ENCODE results near the gene CORIN.

CORIN gene

DNA sequence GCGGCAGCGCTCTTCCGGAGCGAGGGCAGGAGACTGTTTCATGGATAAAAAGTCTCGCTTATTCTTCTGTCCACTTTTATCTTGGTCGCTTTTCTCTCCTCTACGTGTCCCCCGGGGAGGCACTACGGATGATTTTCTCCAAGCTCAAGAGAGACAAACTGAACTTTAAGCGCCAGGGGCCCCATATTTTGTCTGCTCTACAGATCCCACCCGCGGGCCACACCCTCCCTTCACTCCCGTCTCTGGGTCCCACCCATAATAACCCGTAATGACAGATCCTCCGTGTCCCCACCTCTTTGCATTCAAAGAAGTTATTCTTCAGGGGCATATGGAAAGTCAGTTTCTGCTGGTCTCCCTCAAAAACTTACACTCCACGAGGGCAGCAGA is at the start of gene CORIN:
TSS of gene CORIN (minus strand) at position 160 of the 387 bp plus-strand sequence. CDS start at position 42, 118 bp downstream.
- peaks cover 8% of the 10 kb centered on the region for H3K4me1 ChIP-seq (ENCODE audit: low read length)
- peak within 1 kb of the TSS; percentile 93 for H3K4me2 ChIP-seq (ENCODE audit: low read depth, low read length)
- no peaks in the 10 kb centered on the region for H3K79me2 ChIP-seq (ENCODE audit: low read length)
- DNase-seq: no peak
- peak within 1 kb of the TSS; percentile 65 for H3K4me3 ChIP-seq (ENCODE audit: low read length)
- peak within 1 kb of the TSS; percentile 16; the same call in 1 of the 2 replicates for H3K9ac ChIP-seq (ENCODE audit: low read length)
- H4K20me1 ChIP-seq (ENCODE audit: insufficient read depth, low read length): no peaks in the 10 kb centered on the region
- 0 out of 2 replicates have a peak, but pooled peaks cover 5% of the 10 kb centered on the region for H3K27me3 ChIP-seq (replicated peaks; ENCODE audit: insufficient read depth, low read length)
- H3K36me3 ChIP-seq (replicated peaks; ENCODE audit: insufficient read depth, low read length): no peaks in the 10 kb centered on the region
- no peak within 1 kb of the TSS for H3K27ac ChIP-seq (ENCODE audit: low read length)
- H3K9me2 ChIP-seq (replicated peaks; ENCODE audit: insufficient read depth, low read length): no peaks in the 10 kb centered on the region
- no peaks in the 10 kb centered on the region for H3K9me3 ChIP-seq (replicated peaks; ENCODE audit: insufficient read depth, low read length)
- H3F3A ChIP-seq (ENCODE audit: insufficient read depth, low read length): no peaks in the 10 kb centered on the region
- TF ChIP-seq EZH2 (optimal IDR thresholded peaks at IDR 0.05; ENCODE audit: low read depth, low read length) (no peak), EZH2phosphoT487 (IDR thresholded peaks at IDR 0.05; ENCODE audit: low read length) (no peak)
- TF ChIP-seq, protein P1, sequence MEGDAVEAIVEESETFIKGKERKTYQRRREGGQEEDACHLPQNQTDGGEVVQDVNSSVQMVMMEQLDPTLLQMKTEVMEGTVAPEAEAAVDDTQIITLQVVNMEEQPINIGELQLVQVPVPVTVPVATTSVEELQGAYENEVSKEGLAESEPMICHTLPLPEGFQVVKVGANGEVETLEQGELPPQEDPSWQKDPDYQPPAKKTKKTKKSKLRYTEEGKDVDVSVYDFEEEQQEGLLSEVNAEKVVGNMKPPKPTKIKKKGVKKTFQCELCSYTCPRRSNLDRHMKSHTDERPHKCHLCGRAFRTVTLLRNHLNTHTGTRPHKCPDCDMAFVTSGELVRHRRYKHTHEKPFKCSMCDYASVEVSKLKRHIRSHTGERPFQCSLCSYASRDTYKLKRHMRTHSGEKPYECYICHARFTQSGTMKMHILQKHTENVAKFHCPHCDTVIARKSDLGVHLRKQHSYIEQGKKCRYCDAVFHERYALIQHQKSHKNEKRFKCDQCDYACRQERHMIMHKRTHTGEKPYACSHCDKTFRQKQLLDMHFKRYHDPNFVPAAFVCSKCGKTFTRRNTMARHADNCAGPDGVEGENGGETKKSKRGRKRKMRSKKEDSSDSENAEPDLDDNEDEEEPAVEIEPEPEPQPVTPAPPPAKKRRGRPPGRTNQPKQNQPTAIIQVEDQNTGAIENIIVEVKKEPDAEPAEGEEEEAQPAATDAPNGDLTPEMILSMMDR (IDR thresholded peaks at IDR 0.05; ENCODE audit: low read length): no peak
- peak within 1 kb of the TSS; percentile 79 for H2AFZ ChIP-seq (ENCODE audit: low read length)

GRCh38 chr4:47882228-47882627 is 44.4 kb upstream of the CORIN start:
- Histone ChIP-seq H3K9ac (ENCODE audit: low read length) (no peak overlapping the region), H2AFZ (ENCODE audit: low read length) (no peak overlapping the region), H4K20me1 (ENCODE audit: insufficient read depth, low read length) (no peaks in the 10 kb centered on the region), H3K36me3 (replicated peaks; ENCODE audit: insufficient read depth, low read length) (no peaks in the 10 kb centered on the region; the same call in 1 of the 2 replicates), H3K27ac (ENCODE audit: low read length) (no peak overlapping the region), H3K4me3 (ENCODE audit: low read length) (no peak overlapping the region), H3F3A (ENCODE audit: insufficient read depth, low read length) (no peaks in the 10 kb centered on the region), H3K9me3 (replicated peaks; ENCODE audit: insufficient read depth, low read length) (no peaks in the 10 kb centered on the region), H3K4me1 (ENCODE audit: low read length) (no peaks in the 10 kb centered on the region), H3K27me3 (replicated peaks; ENCODE audit: insufficient read depth, low read length) (no peaks in the 10 kb centered on the region), H3K9me2 (replicated peaks; ENCODE audit: insufficient read depth, low read length) (no peaks in the 10 kb centered on the region), H3K4me2 (ENCODE audit: low read depth, low read length) (no peak overlapping the region), H3K79me2 (ENCODE audit: low read length) (no peaks in the 10 kb centered on the region)
- no peak for TF ChIP-seq EZH2 (optimal IDR thresholded peaks at IDR 0.05; ENCODE audit: low read depth, low read length)
- no peak for TF ChIP-seq EZH2phosphoT487 (IDR thresholded peaks at IDR 0.05; ENCODE audit: low read length)
- TF ChIP-seq, protein P1 (IDR thresholded peaks at IDR 0.05; ENCODE audit: low read length): no peak
- no peak for DNase-seq

DNA sequence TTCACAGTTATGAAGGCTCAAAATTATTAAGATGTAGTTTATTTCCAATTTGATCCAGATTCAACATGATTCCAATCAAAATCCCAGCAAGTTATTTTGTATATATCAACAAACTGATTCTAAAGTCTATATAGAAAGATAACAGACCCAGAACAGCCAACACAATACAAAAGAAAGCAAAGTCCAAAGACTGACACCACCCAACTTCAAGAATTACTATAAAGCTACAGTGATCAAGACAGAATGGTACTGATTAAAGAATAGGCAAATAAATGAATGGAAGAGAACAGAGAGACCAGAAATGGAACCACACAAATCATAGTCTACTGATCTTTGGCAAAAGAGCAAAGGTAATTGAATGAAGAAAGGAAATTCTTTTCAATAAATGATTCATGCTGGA is 41.6 kb upstream of the CORIN start:
- Histone ChIP-seq H3K36me3 (replicated peaks; ENCODE audit: insufficient read depth, low read length) (peaks cover 4% of the 10 kb centered on the region; the same call in 1 of the 2 replicates), H4K20me1 (ENCODE audit: insufficient read depth, low read length) (no peaks in the 10 kb centered on the region), H3K4me1 (ENCODE audit: low read length) (no peaks in the 10 kb centered on the region), H3K79me2 (ENCODE audit: low read length) (no peaks in the 10 kb centered on the region), H2AFZ (ENCODE audit: low read length) (no peak overlapping the region), H3K27me3 (replicated peaks; ENCODE audit: insufficient read depth, low read length) (no peaks in the 10 kb centered on the region), H3F3A (ENCODE audit: insufficient read depth, low read length) (no peaks in the 10 kb centered on the region), H3K9ac (ENCODE audit: low read length) (no peak overlapping the region), H3K4me2 (ENCODE audit: low read depth, low read length) (no peak overlapping the region), H3K9me3 (replicated peaks; ENCODE audit: insufficient read depth, low read length) (no peaks in the 10 kb centered on the region), H3K9me2 (replicated peaks; ENCODE audit: insufficient read depth, low read length) (no peaks in the 10 kb centered on the region), H3K27ac (ENCODE audit: low read length) (no peak overlapping the region), H3K4me3 (ENCODE audit: low read length) (no peak overlapping the region)
- no peak for DNase-seq
- TF ChIP-seq, protein P1 (IDR thresholded peaks at IDR 0.05; ENCODE audit: low read length): no peak
- TF ChIP-seq EZH2 (optimal IDR thresholded peaks at IDR 0.05; ENCODE audit: low read depth, low read length): no peak
- no peak for TF ChIP-seq EZH2phosphoT487 (IDR thresholded peaks at IDR 0.05; ENCODE audit: low read length)

Data from MM.1S (cell line).